Stimulated activated CD8-positive, alpha-beta memory T cell treated with anti-CD3 and anti-CD28 coated beads, Interleukin-7, amount 100 ng/mL, for 4 hours (primary cell): ENCODE results near the gene TAS2R40.
"Not testable (repeated sequence)": the region's sequence is repeated elsewhere in the genome, so short reads cannot be mapped to it uniquely, and the experiment has no call there.

Experiments
- DNase-seq, 2 donors: peaks; one replicate each; pipeline ENCODE4 v3.0.0-alpha.2; 2020; ENCODE audit warnings: low read depth in 2 of 2

Gene TAS2R40

GRCh38 chr7:143250199-143250598, 28.4 kb downstream of the TAS2R40 start:
- no peak for DNase-seq

GRCh38 chr7:143250822-143251221, 29.0 kb downstream of the TAS2R40 start:
- DNase-seq, result no peak

GRCh38 chr7:143252006-143252405, 30.2 kb downstream of the TAS2R40 start:
- DNase-seq, result no peak

GRCh38 chr7:143255564-143255963, 33.7 kb downstream of the TAS2R40 start:
- DNase-seq, result no peak

GRCh38 chr7:143256325-143256724, 34.5 kb downstream of the TAS2R40 start:
- DNase-seq, result no peak

GRCh38 chr7:143256932-143257331, 35.1 kb downstream of the TAS2R40 start:
- no peak for DNase-seq

GRCh38 chr7:143257501-143257900, 35.7 kb downstream of the TAS2R40 start:
- no peak for DNase-seq

- DNase-seq, result no peak
Observed at GRCh38 chr7:143258831-143259230, 37.0 kb downstream of the TAS2R40 start.

GRCh38 chr7:143259765-143260164, 37.9 kb downstream of the TAS2R40 start:
- no peak for DNase-seq

- no peak for DNase-seq
Observed at GRCh38 chr7:143261901-143262300, 40.1 kb downstream of the TAS2R40 start.

GRCh38 chr7:143263266-143264195, 41.7 kb downstream of the TAS2R40 start, which contains the start of gene GSTK1:
TSS of gene GSTK1 (plus strand) at chr7:143263441. CDS start at chr7:143263514, 73 bp downstream.
- DNase-seq, result peak; percentile 63 to 78

- DNase-seq, result not testable (repeated sequence)
Observed at GRCh38 chr7:143264196-143264568, 42.3 kb downstream of the TAS2R40 start.

GRCh38 chr7:143265017-143265693, 43.3 kb downstream of the TAS2R40 start:
- DNase-seq, result no peak

GRCh38 chr7:143269251-143269650, 47.4 kb downstream of the TAS2R40 start:
- no peak for DNase-seq

GRCh38 chr7:143271240-143271639, 49.4 kb downstream of the TAS2R40 start:
- DNase-seq, result no peak
